Left lung (tissue), 10 donors: ENCODE data around the gene PAK1IP1. TPM values are rescaled to one million over a fixed set of nuclear protein-coding genes. Genes with fewer than 3 reads are reported as not detected.

Experiments used
- ATAC-seq: fragments of 200-7000 bp; cut with Tn5 transposase; one replicate; pipeline ENCODE4 v1.9.1; 2020; ENCODE audit warnings: moderate library complexity
- DNase-seq, 4 donors: peaks; one replicate each; pipeline ENCODE4 v3.0.0-alpha.2; 2013 to 2020
- H3K27ac ChIP-seq, 2 donors: fragments of 200-600 bp; sonication (generic) in 1 of 2; one replicate each; pipeline versions ENCODE4 v1.5.0 to v1.8.0; 2020 to 2021
- H3K27me3 ChIP-seq, 2 donors: fragments of 200-600 bp; sonication (generic) in 1 of 2; one replicate each; pipeline versions ENCODE4 v1.5.0 to v1.8.0; 2020 to 2021
- H3K36me3 ChIP-seq, 2 donors: fragments of 200-600 bp; sonication (generic) in 1 of 2; one replicate each; pipeline versions ENCODE4 v1.5.0 to v1.8.0; 2020 to 2021
- H3K4me1 ChIP-seq, 2 donors: fragments of 200-600 bp; one replicate each; pipeline ENCODE4 v1.8.0; 2021
- H3K4me3 ChIP-seq, 2 donors: fragments of 200-600 bp; sonication (generic) in 1 of 2; one replicate each; pipeline versions ENCODE4 v1.5.0 to v1.8.0; 2020 to 2021; ENCODE audit warnings: mild to moderate bottlenecking in 1 of 2
- H3K9me3 ChIP-seq, 2 donors: fragments of 200-600 bp; sonication (generic) in 1 of 2; one replicate each; pipeline versions ENCODE4 v1.5.0 to v1.8.0; 2020 to 2021
- intact Hi-C, 2 donors: fragments of 100-400 bp; cut with DNase I; formaldehyde crosslinking; loops; one replicate each; pipeline versions ENCODE4 v1.11.2 to v1.14.2; 2022
- polyA plus RNA-seq, 6 donors: library from polyadenylated mRNA; unstranded; fragments of 120-200 nt; gene quantifications; one replicate each; pipeline ENCODE4 v1.2.1, GENCODE V29; 2013; ENCODE audit not compliant: insufficient read length in 6 of 6
- total RNA-seq, 2 donors: library from RNA; stranded (reverse); fragmentation: NEBNext Ultra II Directional; extraction: Animal tissue kit (Norgen Biotek cat#: 25700); gene quantifications; one replicate each; pipeline ENCODE4 v1.2.1, GENCODE V29; 2021
- TF ChIP-seq, protein P1 (sequence below), 2 donors: fragments of 200-600 bp; sonication (generic) in 1 of 2; IDR thresholded peaks; one replicate each; pipeline versions ENCODE4 v1.5.0 to v1.8.0; 2021; ENCODE audit warnings: antibody characterized with exemption in 2 of 2
- donor health status: DM: no; HTN: yes; CAD: no.
- donor health status: DM: no; HTN: no; CAD: no.

PAK1IP1 gene
- total and polyA plus RNA-seq, 8 donors = 9.6 to 25.0 (median 21.3) TPM

DNA sequence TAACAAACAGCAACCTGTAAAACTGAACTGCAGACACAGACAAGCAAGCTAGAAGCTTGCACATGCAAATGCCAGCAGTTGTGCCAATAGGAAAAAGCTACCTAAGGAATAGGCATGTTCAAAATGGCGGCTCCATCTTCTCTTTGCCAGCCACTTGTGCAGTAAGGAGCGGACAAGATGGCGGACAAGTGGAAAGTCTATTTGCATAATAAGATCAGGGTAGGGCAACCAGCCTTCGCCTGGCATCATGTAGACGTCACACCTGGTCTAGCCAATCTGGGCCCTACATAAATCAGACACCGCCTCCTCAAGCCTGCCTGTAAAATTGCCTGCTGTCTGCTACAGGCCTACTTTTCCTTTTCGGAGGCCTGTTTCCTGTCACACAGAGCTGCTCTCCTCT, 18.4 kb upstream of the PAK1IP1 start:
- no peak for ATAC-seq
- intact Hi-C loops = no loop called here
- Histone ChIP-seq H3K4me1 (no peaks in the 10 kb centered on the region), H3K9me3 (no peaks in the 10 kb centered on the region), H3K27me3 (no peaks in the 10 kb centered on the region), H3K4me3 (no peak overlapping the region), H3K27ac (no peak overlapping the region), H3K36me3 (no peaks in the 10 kb centered on the region)
- no peak for DNase-seq
- TF ChIP-seq, protein P1, sequence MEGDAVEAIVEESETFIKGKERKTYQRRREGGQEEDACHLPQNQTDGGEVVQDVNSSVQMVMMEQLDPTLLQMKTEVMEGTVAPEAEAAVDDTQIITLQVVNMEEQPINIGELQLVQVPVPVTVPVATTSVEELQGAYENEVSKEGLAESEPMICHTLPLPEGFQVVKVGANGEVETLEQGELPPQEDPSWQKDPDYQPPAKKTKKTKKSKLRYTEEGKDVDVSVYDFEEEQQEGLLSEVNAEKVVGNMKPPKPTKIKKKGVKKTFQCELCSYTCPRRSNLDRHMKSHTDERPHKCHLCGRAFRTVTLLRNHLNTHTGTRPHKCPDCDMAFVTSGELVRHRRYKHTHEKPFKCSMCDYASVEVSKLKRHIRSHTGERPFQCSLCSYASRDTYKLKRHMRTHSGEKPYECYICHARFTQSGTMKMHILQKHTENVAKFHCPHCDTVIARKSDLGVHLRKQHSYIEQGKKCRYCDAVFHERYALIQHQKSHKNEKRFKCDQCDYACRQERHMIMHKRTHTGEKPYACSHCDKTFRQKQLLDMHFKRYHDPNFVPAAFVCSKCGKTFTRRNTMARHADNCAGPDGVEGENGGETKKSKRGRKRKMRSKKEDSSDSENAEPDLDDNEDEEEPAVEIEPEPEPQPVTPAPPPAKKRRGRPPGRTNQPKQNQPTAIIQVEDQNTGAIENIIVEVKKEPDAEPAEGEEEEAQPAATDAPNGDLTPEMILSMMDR (IDR thresholded peaks at IDR 0.05) = no peak

DNA sequence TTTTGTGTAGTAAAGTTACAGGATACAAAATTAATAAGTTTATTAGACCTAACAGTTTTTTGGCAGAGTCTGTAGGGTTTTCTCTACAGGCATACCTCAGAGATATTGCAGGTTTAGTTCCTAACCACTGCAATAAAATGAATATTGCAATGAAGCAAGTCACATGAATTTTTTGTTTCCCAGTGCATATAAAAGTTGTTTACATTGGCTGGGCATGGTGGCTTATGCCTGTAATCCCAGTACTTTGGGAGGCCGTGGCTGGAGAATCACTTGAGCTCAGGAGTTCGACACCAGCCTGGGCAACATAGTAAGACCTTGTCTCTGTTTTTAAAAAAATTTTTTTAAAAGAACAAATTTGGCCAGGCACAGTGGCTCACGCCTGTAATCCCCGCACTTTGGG, 16.3 kb upstream of the PAK1IP1 start:
- Histone ChIP-seq H3K9me3 (no peaks in the 10 kb centered on the region), H3K36me3 (no peaks in the 10 kb centered on the region), H3K27ac (no peak overlapping the region), H3K4me3 (no peak overlapping the region), H3K4me1 (no peaks in the 10 kb centered on the region), H3K27me3 (no peaks in the 10 kb centered on the region)
- ATAC-seq = no peak
- intact Hi-C loops = no loop called here
- TF ChIP-seq, protein P1 (IDR thresholded peaks at IDR 0.05) = no peak
- DNase-seq = no peak

DNA sequence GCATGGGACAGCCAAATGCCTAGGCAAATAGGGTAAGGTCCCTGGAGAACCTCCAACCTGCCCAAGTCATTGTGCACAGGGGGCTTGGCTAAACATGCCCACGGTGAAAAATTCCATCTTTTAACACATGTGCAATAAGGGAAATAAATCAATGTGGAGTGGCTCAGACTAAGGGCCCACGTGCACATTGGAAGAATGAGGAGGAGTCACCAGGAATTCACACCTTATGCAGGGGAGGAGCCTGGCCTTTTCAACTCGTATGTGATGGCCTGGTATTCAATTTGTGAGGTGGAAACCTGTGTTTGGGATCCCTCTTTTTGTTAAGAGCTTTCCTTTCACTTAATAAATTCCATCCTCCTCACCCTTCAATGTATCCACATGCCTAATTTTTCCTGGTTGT, 13.0 kb upstream of the PAK1IP1 start:
- Histone ChIP-seq H3K4me3 (no peak overlapping the region), H3K36me3 (no peaks in the 10 kb centered on the region), H3K9me3 (no peaks in the 10 kb centered on the region), H3K27me3 (no peaks in the 10 kb centered on the region), H3K27ac (no peak overlapping the region), H3K4me1 (no peaks in the 10 kb centered on the region)
- intact Hi-C loops = no loop called here
- TF ChIP-seq, protein P1 (IDR thresholded peaks at IDR 0.05) = no peak
- ATAC-seq (no peak), DNase-seq (no peak)

GRCh38 chr6:10682355-10682988, 12.3 kb upstream of the PAK1IP1 start:
- Histone ChIP-seq H3K36me3 (no peaks in the 10 kb centered on the region), H3K27ac (no peak overlapping the region), H3K4me1 (no peaks in the 10 kb centered on the region), H3K4me3 (no peak overlapping the region), H3K27me3 (no peaks in the 10 kb centered on the region), H3K9me3 (no peaks in the 10 kb centered on the region)
- intact Hi-C loops = no loop called here
- ATAC-seq (no peak), DNase-seq (no peak)
- TF ChIP-seq, protein P1 (IDR thresholded peaks at IDR 0.05) = no peak

- H3K27me3 ChIP-seq = no peaks in the 10 kb centered on the region
- no peaks in the 10 kb centered on the region for H3K36me3 ChIP-seq
- H3K4me3 ChIP-seq = no peak overlapping the region
- intact Hi-C loops = no loop called here
- H3K4me1 ChIP-seq = no peaks in the 10 kb centered on the region
- ATAC-seq (no peak), DNase-seq (no peak)
- no peak overlapping the region for H3K27ac ChIP-seq
- H3K9me3 ChIP-seq = no peaks in the 10 kb centered on the region
- TF ChIP-seq, protein P1 (IDR thresholded peaks at IDR 0.05) = no peak
Observed at GRCh38 chr6:10684618-10685017, 10.2 kb upstream of the PAK1IP1 start.
